ENCODE results near the gene SOX12. TPM values are rescaled to one million over a fixed set of nuclear protein-coding genes. Genes with fewer than 3 reads are reported as not detected.

The SOX12 gene
- polyA plus RNA-seq, 1 experiment, result 3.8 TPM

- no peak for DNase-seq (ENCODE audit: low read depth, low spot score)
- TF ChIP-seq CTCF (IDR thresholded peaks at IDR 0.05; ENCODE audit: low read depth, low read length), result no peak
- peak overlapping the region; percentile 97 for H3K27ac ChIP-seq (ENCODE audit: low read depth, low read length)
- CTCF ChIA-PET, result interaction anchor here (1.4 to 1.9 kb wide), 3 partner anchors 13 to 45 kb away, joined by 3 to 6 read pairs (median 5); no protein-coding TSS in a partner anchor
- no peaks in the 10 kb centered on the region for H3K27me3 ChIP-seq (ENCODE audit: control insufficient read depth, insufficient read depth, low read length)
- no peaks in the 10 kb centered on the region for H3K9me3 ChIP-seq (ENCODE audit: control insufficient read depth, insufficient read depth, low read length)
- peak overlapping the region; percentile 60 for H3K4me3 ChIP-seq (ENCODE audit: low read depth, low read length)
- POLR2A ChIA-PET, result interaction anchor here (1.4 to 2.2 kb wide), 5 partner anchors 9 to 37 kb away, joined by 4 to 17 read pairs (median 8); partner anchors contain the start of genes NRSN2 and SOX12
Observed at GRCh38 chr20:309306-309840, 16.0 kb upstream of the SOX12 start.

- no peak for TF ChIP-seq CTCF (IDR thresholded peaks at IDR 0.05; ENCODE audit: low read depth, low read length)
- CTCF ChIA-PET, result interaction anchor here (0.6 to 2.1 kb wide), 5 partner anchors 12 to 116 kb away, joined by 3 to 7 read pairs (median 5); no protein-coding TSS in a partner anchor
- POLR2A ChIA-PET, result interaction anchor here (0.6 to 2.2 kb wide), 8 partner anchors 9 to 36 kb away, joined by 4 to 17 read pairs (median 4); partner anchors contain the start of genes NRSN2 and SOX12
- Histone ChIP-seq H3K4me3 (ENCODE audit: low read depth, low read length) (peak overlapping the region; percentile 60), H3K27ac (ENCODE audit: low read depth, low read length) (peak overlapping the region; percentile 97), H3K27me3 (ENCODE audit: control insufficient read depth, insufficient read depth, low read length) (no peaks in the 10 kb centered on the region), H3K9me3 (ENCODE audit: control insufficient read depth, insufficient read depth, low read length) (no peaks in the 10 kb centered on the region)
- DNase-seq (ENCODE audit: low read depth, low spot score), result peak; percentile 99
Observed at GRCh38 chr20:309841-310644, 15.3 kb upstream of the SOX12 start.

GRCh38 chr20:310645-311044 is 14.7 kb upstream of the SOX12 start:
- POLR2A ChIA-PET, result interaction anchor here (0.6 to 2.2 kb wide), 8 partner anchors 9 to 36 kb away, joined by 4 to 17 read pairs (median 4); partner anchors contain the start of genes NRSN2 and SOX12
- CTCF ChIA-PET, result interaction anchor here (0.6 to 2.1 kb wide), 4 partner anchors 11 to 115 kb away, joined by 3 to 7 read pairs (median 5); no protein-coding TSS in a partner anchor
- H3K27me3 ChIP-seq (ENCODE audit: control insufficient read depth, insufficient read depth, low read length), result no peaks in the 10 kb centered on the region
- DNase-seq (ENCODE audit: low read depth, low spot score), result no peak
- TF ChIP-seq CTCF (IDR thresholded peaks at IDR 0.05; ENCODE audit: low read depth, low read length), result no peak
- H3K4me3 ChIP-seq (ENCODE audit: low read depth, low read length), result no peak overlapping the region
- no peaks in the 10 kb centered on the region for H3K9me3 ChIP-seq (ENCODE audit: control insufficient read depth, insufficient read depth, low read length)
- H3K27ac ChIP-seq (ENCODE audit: low read depth, low read length), result no peak overlapping the region

GRCh38 chr20:311609-312008 is 13.7 kb upstream of the SOX12 start:
- H3K4me3 ChIP-seq (ENCODE audit: low read depth, low read length), result no peak overlapping the region
- no peaks in the 10 kb centered on the region for H3K27me3 ChIP-seq (ENCODE audit: control insufficient read depth, insufficient read depth, low read length)
- no peak for TF ChIP-seq CTCF (IDR thresholded peaks at IDR 0.05; ENCODE audit: low read depth, low read length)
- CTCF ChIA-PET, result interaction anchor here (2.0 to 2.1 kb wide), 2 partner anchors 13 to 19 kb away, joined by 7 to 8 read pairs; no protein-coding TSS in a partner anchor
- no peak for DNase-seq (ENCODE audit: low read depth, low spot score)
- POLR2A ChIA-PET, result interaction anchor here (3.2 kb wide), 1 partner anchor 13 kb away, joined by 13 read pairs; the partner anchor contains the start of gene SOX12
- no peak overlapping the region for H3K27ac ChIP-seq (ENCODE audit: low read depth, low read length)
- no peaks in the 10 kb centered on the region for H3K9me3 ChIP-seq (ENCODE audit: control insufficient read depth, insufficient read depth, low read length)
